H1 (cell line): ENCODE data around the gene DOK6. TPM values are rescaled to one million over a fixed set of nuclear protein-coding genes. Genes with fewer than 3 reads are reported as not detected.

Source experiments
- CHD7 ChIP-seq: fragments of 300-600 bp; sonication (generic); IDR thresholded peaks from 2 replicates; pipeline ENCODE4 v1.7.1; 2012; ENCODE audit warnings: low read length, moderate library complexity, mild to moderate bottlenecking, inconsistent platforms; ENCODE audit not compliant: insufficient replicate concordance
- RXRA ChIP-seq: IDR thresholded peaks from 2 replicates; pipeline ENCODE4 v1.6.1; 2011; ENCODE audit warnings: low read depth, mild to moderate bottlenecking, low read length, moderate library complexity; ENCODE audit not compliant: insufficient read depth
- polyA plus RNA-seq, 7 experiments: library from polyadenylated mRNA; depleted of rRNA in 3 of 7; stranded (reverse) in 5 of 7; unstranded in 2 of 7; fragments of >200 nt in 5 of 7; fragments of 200-250 nt in 2 of 7; gene quantifications; 1 replicate in 5 of 7; 2 replicates in 1 of 7; 4 replicates in 1 of 7; pipeline versions ENCODE4 v1.2.1 to v1.2.3, GENCODE V29; 2011 to 2013; ENCODE audit warnings: missing spikeins in 2 of 7, mixed read lengths in 2 of 7
- total RNA-seq: library from RNA; stranded (reverse); fragmentation: NEBNext Ultra II Directional; extraction: Animal tissue kit (Norgen Biotek cat#: 25700); gene quantifications from 2 replicates; pipeline ENCODE4 v1.2.1, GENCODE V29; 2021

Gene DOK6
- total and polyA plus RNA-seq, 2 of the 8 experiments (the other 6 are each of a cell fraction or from before 2014, with no cell fraction given): 0.33 to 0.50 TPM

GRCh38 chr18:69590150-69590549 is 189.5 kb downstream of the DOK6 start (continued):
- no peak for TF ChIP-seq CHD7
- no peak for TF ChIP-seq RXRA
